ENCODE results near the gene TFAP2D.

TFAP2D gene

GRCh38 chr6:50819466-50819903 is 106.2 kb downstream of the TFAP2D start:
- DNase-seq (ENCODE audit: low read depth in 2 of 2) = no peak

- no peak for DNase-seq (ENCODE audit: low read depth in 2 of 2)
Measured at GRCh38 chr6:50819904-50820868, 106.9 kb downstream of the TFAP2D start.

- no peak for DNase-seq (ENCODE audit: low read depth in 2 of 2)
Measured at GRCh38 chr6:50820869-50821264, 107.5 kb downstream of the TFAP2D start.

GRCh38 chr6:50821441-50822077 is 108.2 kb downstream of the TFAP2D start:
- DNase-seq (ENCODE audit: low read depth in 2 of 2) = no peak

- DNase-seq (ENCODE audit: low read depth in 2 of 2) = no peak
Measured at GRCh38 chr6:50822078-50822476, 108.8 kb downstream of the TFAP2D start.

Data from stimulated activated CD8-positive, alpha-beta memory T cell treated with anti-CD3 and anti-CD28 coated beads, Interleukin-7, amount 100 ng/mL, for 1 hour (primary cell).